ENCODE measurements around the gene IP6K3.

Gene IP6K3

GRCh38 chr6:33677689-33678088 is 69.0 kb downstream of the IP6K3 start:
- no peak for TF ChIP-seq CTCF (conservative IDR thresholded peaks at IDR 0.05; ENCODE audit: low read depth, low read length)
- H2AFZ ChIP-seq (ENCODE audit: low read depth), result no peak overlapping the region
- H3K27ac ChIP-seq, result no peak overlapping the region
- H3K79me2 ChIP-seq (ENCODE audit: insufficient read depth, low read depth), result no peaks in the 10 kb centered on the region
- H3K4me1 ChIP-seq (ENCODE audit: low read depth, poor library complexity, severe bottlenecking), result no peaks in the 10 kb centered on the region
- H3K4me3 ChIP-seq (IDR thresholded peaks at IDR 0.05; ENCODE audit: insufficient read depth, low read depth, low read length), result no peak overlapping the region
- no peak overlapping the region for H3K4me2 ChIP-seq
- H3K27me3 ChIP-seq (ENCODE audit: insufficient read depth, low read depth), result no peaks in the 10 kb centered on the region
- no peak overlapping the region for H3K9ac ChIP-seq
- no peaks in the 10 kb centered on the region for H3K36me3 ChIP-seq (ENCODE audit: insufficient read depth)
- H4K20me1 ChIP-seq (ENCODE audit: insufficient read depth), result no peaks in the 10 kb centered on the region

- Histone ChIP-seq H3K27ac (no peak overlapping the region), H3K9ac (no peak overlapping the region)
Measured at GRCh38 chr6:33677143-33677660, 69.5 kb downstream of the IP6K3 start.

GRCh38 chr6:33676416-33677142 is 70.1 kb downstream of the IP6K3 start:
- no peak for TF ChIP-seq CTCF (conservative IDR thresholded peaks at IDR 0.05; ENCODE audit: low read depth, low read length)
- Histone ChIP-seq H3K9ac (no peak overlapping the region), H3K4me3 (IDR thresholded peaks at IDR 0.05; ENCODE audit: insufficient read depth, low read depth, low read length) (no peak overlapping the region), H3K27ac (no peak overlapping the region), H2AFZ (ENCODE audit: low read depth) (no peak overlapping the region), H3K36me3 (ENCODE audit: insufficient read depth) (no peaks in the 10 kb centered on the region), H3K79me2 (ENCODE audit: insufficient read depth, low read depth) (no peaks in the 10 kb centered on the region), H3K4me2 (no peak overlapping the region), H4K20me1 (ENCODE audit: insufficient read depth) (no peaks in the 10 kb centered on the region), H3K27me3 (ENCODE audit: insufficient read depth, low read depth) (no peaks in the 10 kb centered on the region), H3K4me1 (ENCODE audit: low read depth, poor library complexity, severe bottlenecking) (no peaks in the 10 kb centered on the region)

More at GRCh38 chr6:33677143-33677660, 69.5 kb downstream of the IP6K3 start:
- H3K79me2 ChIP-seq (ENCODE audit: insufficient read depth, low read depth), result no peaks in the 10 kb centered on the region
- no peak overlapping the region for H2AFZ ChIP-seq (ENCODE audit: low read depth)
- no peaks in the 10 kb centered on the region for H3K4me1 ChIP-seq (ENCODE audit: low read depth, poor library complexity, severe bottlenecking)
- H4K20me1 ChIP-seq (ENCODE audit: insufficient read depth), result no peaks in the 10 kb centered on the region
- no peak overlapping the region for H3K4me2 ChIP-seq
- no peak for TF ChIP-seq CTCF (conservative IDR thresholded peaks at IDR 0.05; ENCODE audit: low read depth, low read length)
- H3K27me3 ChIP-seq (ENCODE audit: insufficient read depth, low read depth), result no peaks in the 10 kb centered on the region
- H3K36me3 ChIP-seq (ENCODE audit: insufficient read depth), result no peaks in the 10 kb centered on the region
- no peak overlapping the region for H3K4me3 ChIP-seq (IDR thresholded peaks at IDR 0.05; ENCODE audit: insufficient read depth, low read depth, low read length)

DNA sequence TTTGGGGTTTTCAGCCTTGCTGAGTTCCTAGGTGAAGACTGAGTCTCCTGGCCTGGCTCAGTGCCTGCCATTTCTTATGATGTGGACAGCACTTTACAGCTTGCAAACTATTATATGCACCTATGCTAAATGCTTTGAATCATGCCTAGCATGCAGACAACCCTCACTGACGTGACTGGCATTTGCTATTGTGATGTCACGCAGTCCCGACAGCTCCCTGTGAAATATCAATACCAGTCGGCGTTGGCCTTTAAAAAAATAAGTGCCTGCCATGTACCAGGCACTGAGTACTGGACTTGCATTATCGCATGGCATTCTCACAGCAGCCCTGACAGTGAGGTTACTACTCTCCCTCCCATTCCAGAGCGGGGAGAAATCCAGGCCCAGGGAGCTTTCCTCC is 70.7 kb downstream of the IP6K3 start:
- TF ChIP-seq CTCF (conservative IDR thresholded peaks at IDR 0.05; ENCODE audit: low read depth, low read length), result no peak
- Histone ChIP-seq H3K4me1 (ENCODE audit: low read depth, poor library complexity, severe bottlenecking) (no peaks in the 10 kb centered on the region), H2AFZ (ENCODE audit: low read depth) (no peak overlapping the region), H3K27ac (no peak overlapping the region), H4K20me1 (ENCODE audit: insufficient read depth) (no peaks in the 10 kb centered on the region), H3K4me2 (no peak overlapping the region), H3K9ac (no peak overlapping the region), H3K79me2 (ENCODE audit: insufficient read depth, low read depth) (no peaks in the 10 kb centered on the region), H3K36me3 (ENCODE audit: insufficient read depth) (no peaks in the 10 kb centered on the region), H3K27me3 (ENCODE audit: insufficient read depth, low read depth) (no peaks in the 10 kb centered on the region), H3K4me3 (IDR thresholded peaks at IDR 0.05; ENCODE audit: insufficient read depth, low read depth, low read length) (no peak overlapping the region)
